ENCODE results near the gene SENP2.

Gene SENP2

DNA sequence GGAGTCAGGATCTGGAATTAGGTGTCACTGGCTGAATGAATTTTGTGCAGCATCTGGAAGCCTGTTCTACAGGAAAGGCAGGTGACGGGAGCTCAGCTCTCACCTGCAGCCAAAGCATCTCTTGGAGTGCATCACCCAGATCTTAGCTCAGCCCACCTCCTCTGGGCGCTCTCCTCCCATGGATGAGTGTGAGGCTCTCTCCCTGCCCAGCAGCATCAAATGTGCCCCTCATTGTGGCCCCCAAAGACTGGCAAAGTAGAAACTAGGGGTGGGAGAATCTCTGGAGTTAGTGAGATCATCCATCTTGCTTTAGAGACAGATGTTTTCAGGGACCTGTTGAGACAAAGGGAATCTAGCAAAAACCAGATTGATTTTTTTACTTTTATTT lies 68.7 kb downstream of the SENP2 start:
- TF ChIP-seq, protein P1, sequence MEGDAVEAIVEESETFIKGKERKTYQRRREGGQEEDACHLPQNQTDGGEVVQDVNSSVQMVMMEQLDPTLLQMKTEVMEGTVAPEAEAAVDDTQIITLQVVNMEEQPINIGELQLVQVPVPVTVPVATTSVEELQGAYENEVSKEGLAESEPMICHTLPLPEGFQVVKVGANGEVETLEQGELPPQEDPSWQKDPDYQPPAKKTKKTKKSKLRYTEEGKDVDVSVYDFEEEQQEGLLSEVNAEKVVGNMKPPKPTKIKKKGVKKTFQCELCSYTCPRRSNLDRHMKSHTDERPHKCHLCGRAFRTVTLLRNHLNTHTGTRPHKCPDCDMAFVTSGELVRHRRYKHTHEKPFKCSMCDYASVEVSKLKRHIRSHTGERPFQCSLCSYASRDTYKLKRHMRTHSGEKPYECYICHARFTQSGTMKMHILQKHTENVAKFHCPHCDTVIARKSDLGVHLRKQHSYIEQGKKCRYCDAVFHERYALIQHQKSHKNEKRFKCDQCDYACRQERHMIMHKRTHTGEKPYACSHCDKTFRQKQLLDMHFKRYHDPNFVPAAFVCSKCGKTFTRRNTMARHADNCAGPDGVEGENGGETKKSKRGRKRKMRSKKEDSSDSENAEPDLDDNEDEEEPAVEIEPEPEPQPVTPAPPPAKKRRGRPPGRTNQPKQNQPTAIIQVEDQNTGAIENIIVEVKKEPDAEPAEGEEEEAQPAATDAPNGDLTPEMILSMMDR (IDR thresholded peaks at IDR 0.05; ENCODE audit: low read depth, low read length) = no peak
- Histone ChIP-seq H3K4me1 (no peaks in the 10 kb centered on the region), H3K9me3 (no peaks in the 10 kb centered on the region), H3K27me3 (no peaks in the 10 kb centered on the region), H3K4me3 (ENCODE audit: low read depth, low read length) (no peak overlapping the region), H3K36me3 (no peaks in the 10 kb centered on the region)
- DNase-seq = no peak

DNA sequence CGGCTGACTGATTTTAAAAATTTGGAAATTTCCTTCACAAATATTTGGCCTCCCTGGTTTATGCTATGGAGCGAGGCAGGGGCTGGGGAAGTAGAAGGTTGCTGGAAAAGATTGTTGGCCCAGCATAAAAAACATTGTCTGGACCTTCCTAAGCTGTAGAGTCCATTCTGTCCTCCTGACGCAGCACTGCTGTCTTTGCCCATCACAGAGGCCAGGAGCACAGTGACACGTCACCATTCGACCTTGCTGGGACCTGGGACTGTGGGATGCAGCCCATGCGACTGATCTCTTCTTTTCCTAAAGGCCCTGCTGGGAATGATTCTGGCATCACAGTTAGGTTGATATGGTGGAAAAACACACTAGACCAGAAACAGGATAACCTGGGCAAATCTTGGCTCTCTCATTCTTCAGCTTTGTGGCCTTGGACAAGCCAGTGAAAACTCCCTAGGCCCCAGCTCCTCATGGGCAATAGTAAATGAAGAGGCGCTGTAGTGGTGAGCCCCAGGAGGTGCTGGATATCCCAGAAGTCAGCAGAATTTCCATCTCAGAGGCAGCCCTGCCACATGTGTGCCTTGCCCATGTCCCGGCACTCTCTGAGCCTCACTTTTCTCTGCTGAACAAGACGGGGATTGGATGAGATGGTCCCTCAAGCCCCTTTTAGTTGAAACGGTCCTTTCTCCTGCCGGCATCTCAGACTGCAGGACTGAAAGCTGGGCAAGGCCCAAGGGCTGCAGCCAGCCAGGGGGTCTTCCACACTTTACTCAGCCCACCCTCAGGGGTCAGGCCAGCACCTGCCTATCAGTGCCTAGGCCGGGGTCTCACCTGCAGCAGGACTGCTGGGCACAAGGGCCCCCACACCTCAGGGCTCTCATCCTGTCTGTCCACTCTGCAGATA lies 69.6 kb downstream of the SENP2 start:
- no peak overlapping the region for H3K4me3 ChIP-seq (ENCODE audit: low read depth, low read length)
- TF ChIP-seq, protein P1 (IDR thresholded peaks at IDR 0.05; ENCODE audit: low read depth, low read length) = no peak
- no peaks in the 10 kb centered on the region for H3K36me3 ChIP-seq
- no peaks in the 10 kb centered on the region for H3K9me3 ChIP-seq
- no peak for DNase-seq
- H3K4me1 ChIP-seq = no peaks in the 10 kb centered on the region
- H3K27me3 ChIP-seq = 0 out of 2 replicates have a peak, but pooled peaks cover 1% of the 10 kb centered on the region

DNA sequence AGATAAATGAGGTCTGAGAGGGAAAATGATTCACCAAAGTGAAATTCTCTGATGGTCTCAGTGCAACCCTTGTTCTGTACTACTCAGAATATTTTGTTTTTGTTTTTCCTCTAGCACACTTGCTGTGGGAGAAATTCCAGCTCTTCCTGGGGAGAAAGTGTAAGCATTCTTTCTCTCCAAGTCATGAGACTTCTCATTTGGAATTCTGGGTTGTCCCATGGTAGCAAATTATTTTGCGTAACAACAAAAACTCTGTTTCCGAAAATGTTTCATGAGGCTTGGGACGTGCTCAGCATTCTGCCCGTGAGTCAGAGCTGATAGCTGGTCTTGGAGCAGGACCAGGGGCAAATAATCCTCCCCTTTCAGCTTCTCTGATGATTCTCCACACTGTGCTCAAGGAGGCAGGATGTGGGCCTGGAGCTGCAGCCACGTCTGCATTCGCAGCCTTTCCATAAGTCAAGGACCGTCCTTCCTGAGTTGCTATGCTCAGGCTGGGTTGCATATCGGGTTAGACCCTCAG lies 70.3 kb downstream of the SENP2 start:
- no peak for DNase-seq
- Histone ChIP-seq H3K36me3 (no peaks in the 10 kb centered on the region), H3K4me1 (no peaks in the 10 kb centered on the region), H3K4me3 (ENCODE audit: low read depth, low read length) (no peak overlapping the region), H3K9me3 (no peaks in the 10 kb centered on the region), H3K27me3 (0 out of 2 replicates have a peak, but pooled peaks cover 6% of the 10 kb centered on the region)
- TF ChIP-seq, protein P1 (IDR thresholded peaks at IDR 0.05; ENCODE audit: low read depth, low read length) = no peak

DNA sequence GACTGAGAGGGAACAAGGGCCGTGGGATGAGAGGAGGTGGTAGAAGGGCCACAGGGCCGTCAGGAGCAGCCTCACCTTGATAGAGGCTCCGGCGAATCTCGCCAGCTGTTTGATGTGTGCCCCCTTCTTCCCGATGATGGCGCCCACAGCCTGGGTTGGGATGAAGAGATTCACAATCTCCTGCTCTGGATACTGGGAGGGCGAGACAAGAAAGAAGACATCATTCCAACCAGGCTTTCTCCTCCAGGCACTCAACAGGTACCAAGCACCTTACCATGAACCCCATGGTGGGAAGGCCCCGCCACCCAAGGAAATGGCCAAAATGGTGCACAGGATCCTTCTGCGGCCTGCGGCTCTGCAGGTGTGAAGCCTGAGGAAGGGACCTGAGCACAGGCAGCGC lies 71.1 kb downstream of the SENP2 start:
- TF ChIP-seq, protein P1 (IDR thresholded peaks at IDR 0.05; ENCODE audit: low read depth, low read length) = no peak
- no peaks in the 10 kb centered on the region for H3K4me1 ChIP-seq
- H3K4me3 ChIP-seq (ENCODE audit: low read depth, low read length) = no peak overlapping the region
- H3K36me3 ChIP-seq = no peaks in the 10 kb centered on the region
- 0 out of 2 replicates have a peak, but pooled peaks cover 6% of the 10 kb centered on the region for H3K27me3 ChIP-seq
- no peak for DNase-seq
- no peaks in the 10 kb centered on the region for H3K9me3 ChIP-seq

DNA sequence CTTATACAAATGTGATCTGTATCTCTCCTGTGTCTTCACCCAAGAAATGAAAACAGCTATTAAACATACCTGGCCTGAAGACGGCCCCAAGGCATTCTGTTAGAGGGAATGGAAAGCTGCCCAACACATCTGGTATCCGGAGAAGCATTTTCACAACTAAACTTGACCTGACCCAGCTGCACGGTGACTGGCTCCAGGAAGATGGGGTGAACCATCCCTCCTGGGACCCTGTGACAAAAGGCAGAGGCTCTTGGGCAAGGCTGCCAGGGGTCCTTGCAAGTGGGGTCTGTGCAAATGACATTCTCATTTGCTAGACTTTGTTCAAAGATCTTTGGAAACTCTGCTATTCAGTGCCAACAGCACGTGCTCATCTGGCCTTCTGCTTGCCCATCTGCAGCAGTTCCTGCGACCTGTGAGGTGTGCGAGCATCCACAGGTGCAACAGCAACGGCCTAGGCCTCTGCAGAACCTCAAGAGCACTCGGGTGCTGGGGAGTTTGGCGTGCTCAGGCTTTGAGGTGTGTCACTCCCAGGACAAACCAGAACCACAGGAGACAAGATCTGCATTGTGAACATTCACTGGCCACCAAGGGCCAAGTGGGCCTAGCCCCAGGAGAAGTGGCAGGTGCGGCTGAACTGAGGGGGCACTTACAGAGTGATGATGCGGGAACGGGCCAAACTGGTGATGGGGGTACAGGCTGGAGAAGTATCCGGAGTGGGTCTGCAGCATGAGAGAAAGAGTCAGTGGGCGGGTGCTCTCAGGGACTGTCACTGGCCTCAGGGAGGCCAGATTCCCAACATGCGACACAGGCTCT lies 71.8 kb downstream of the SENP2 start:
- peaks cover 8% of the 10 kb centered on the region; the same call in 1 of the 2 replicates for H3K27me3 ChIP-seq
- TF ChIP-seq, protein P1 (IDR thresholded peaks at IDR 0.05; ENCODE audit: low read depth, low read length) = no peak
- DNase-seq = no peak
- no peaks in the 10 kb centered on the region for H3K9me3 ChIP-seq
- no peak overlapping the region for H3K4me3 ChIP-seq (ENCODE audit: low read depth, low read length)
- H3K4me1 ChIP-seq = no peaks in the 10 kb centered on the region
- no peaks in the 10 kb centered on the region for H3K36me3 ChIP-seq
